Lung (tissue), 12 donors: ENCODE data around the gene TP53BP2. TPM values are rescaled to one million over a fixed set of nuclear protein-coding genes. Genes with fewer than 3 reads are reported as not detected.

Experiments
- ATAC-seq: fragments of 200-7000 bp; cut with Tn5 transposase; one replicate; pipeline ENCODE4 v1.9.1; 2020; ENCODE audit warnings: moderate number of reproducible peaks; ENCODE audit not compliant: insufficient read depth, low FRiP score
- DNase-seq, 3 donors: peaks; one replicate each; pipeline ENCODE4 v3.0.0-alpha.2; 2013 to 2017
- H3K27ac ChIP-seq, 2 donors: one replicate each; pipeline ENCODE4 v1.5.1; 2013; ENCODE audit warnings: mild to moderate bottlenecking in 2 of 2, moderate library complexity in 2 of 2, control low read depth in 1 of 2, inconsistent platforms in 1 of 2, low read depth in 1 of 2, low read length in 1 of 2
- H3K27me3 ChIP-seq, 3 donors: one replicate each; pipeline ENCODE4 v1.5.1; 2013; ENCODE audit warnings: low read length in 2 of 3; ENCODE audit not compliant: control insufficient read depth in 3 of 3, insufficient read depth in 3 of 3
- H3K36me3 ChIP-seq, 4 donors: one replicate each; pipeline ENCODE4 v1.5.1; 2013; ENCODE audit warnings: low read length in 4 of 4, mild to moderate bottlenecking in 1 of 4, moderate library complexity in 1 of 4; ENCODE audit not compliant: control insufficient read depth in 4 of 4, insufficient read depth in 4 of 4
- H3K4me1 ChIP-seq, 5 donors: one replicate each; pipeline ENCODE4 v1.5.1; 2013; ENCODE audit warnings: low read length in 5 of 5, mild to moderate bottlenecking in 2 of 5, moderate library complexity in 1 of 5; ENCODE audit not compliant: control insufficient read depth in 5 of 5, insufficient read depth in 5 of 5
- H3K4me3 ChIP-seq: one replicate; pipeline ENCODE4 v1.5.1; 2013; ENCODE audit warnings: mild to moderate bottlenecking, control low read depth, moderate library complexity
- H3K9ac ChIP-seq, 2 donors: one replicate each; pipeline ENCODE4 v1.5.1; 2013; ENCODE audit warnings: low read length in 2 of 2, control low read depth in 1 of 2; ENCODE audit not compliant: insufficient read depth in 1 of 2
- H3K9me3 ChIP-seq, 4 donors: one replicate each; pipeline ENCODE4 v1.5.1; 2013; ENCODE audit warnings: low read length in 3 of 4, mild to moderate bottlenecking in 1 of 4, moderate library complexity in 1 of 4; ENCODE audit not compliant: control insufficient read depth in 4 of 4, insufficient read depth in 3 of 4
- WGBS, 2 donors: extraction: QIAGEN DNeasy Blood & Tissue Kit; methylation state at CpG; one replicate each; pipeline ENCODE4 v1.1.7; 2013; 5-methylcytosine and 5-hydroxymethylcytosine counted together
- polyA plus RNA-seq, 2 donors: library from polyadenylated mRNA; stranded (reverse); fragments of 200-250 nt; gene quantifications; one replicate each; pipeline ENCODE4 v1.2.1, GENCODE V29; 2013
- total RNA-seq, 2 donors: library from RNA; depleted of rRNA in 1 of 2; stranded (reverse); fragments of >200 nt in 1 of 2; gene quantifications; one replicate each; pipeline ENCODE4 v1.2.1, GENCODE V29; 2014 to 2021
- TF ChIP-seq, protein P1 (sequence below): IDR thresholded peaks from 2 replicates; pipeline ENCODE4 v1.5.1; 2012; ENCODE audit warnings: mild to moderate bottlenecking; ENCODE audit errors: control extremely low read depth, extremely low read depth
- donor health status: control.
- donor health status: control.
- donor health status: Bipolar disorder and iron deficiency.
- donor health status: healthy.
- donor health status: DM: yes; HTN: yes; CAD: no.

Gene TP53BP2
- total and polyA plus RNA-seq, 4 donors = 11.5 to 94.2 (median 45.7) TPM

DNA sequence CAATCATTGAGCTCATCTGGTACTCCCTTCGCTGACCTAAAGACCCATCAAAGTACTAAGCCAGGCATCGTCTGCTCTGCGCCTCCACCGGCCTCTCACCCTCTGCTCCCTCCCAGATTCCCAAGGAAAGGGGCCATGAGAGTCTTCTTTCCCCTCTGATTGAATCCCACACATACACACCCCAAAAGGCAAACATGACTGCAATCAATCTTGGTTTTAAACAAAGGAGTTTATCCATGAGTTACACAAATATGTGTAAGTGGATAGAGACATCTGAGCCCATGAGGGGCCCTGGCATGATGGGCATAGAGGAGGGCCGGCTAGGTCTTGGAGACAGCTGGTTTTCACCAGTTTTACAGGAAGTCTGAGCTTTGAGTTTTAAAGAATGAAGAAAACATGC lies 82.5 kb downstream of the TP53BP2 start:
- no peak for ATAC-seq
- DNase-seq = no peak

DNA sequence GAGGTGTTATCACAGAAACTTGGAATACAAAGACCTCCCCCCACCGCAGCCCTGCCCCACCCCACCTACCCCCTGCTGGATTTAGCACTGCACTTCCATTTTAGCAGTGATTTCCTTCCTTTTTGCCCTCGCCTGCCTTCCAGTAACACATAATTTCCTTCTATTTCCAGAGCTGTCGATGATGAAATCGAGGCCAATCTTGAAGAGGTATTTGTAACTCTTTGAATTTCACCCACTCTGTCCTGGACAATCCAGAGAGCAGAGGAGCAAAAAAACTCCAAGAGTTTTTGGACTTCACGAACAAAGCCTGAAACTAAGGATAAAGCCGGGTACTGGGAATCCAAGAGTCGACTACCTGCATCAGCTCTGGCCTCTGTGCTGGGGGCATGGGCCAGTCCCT lies 84.3 kb downstream of the TP53BP2 start:
- TF ChIP-seq, protein P1, sequence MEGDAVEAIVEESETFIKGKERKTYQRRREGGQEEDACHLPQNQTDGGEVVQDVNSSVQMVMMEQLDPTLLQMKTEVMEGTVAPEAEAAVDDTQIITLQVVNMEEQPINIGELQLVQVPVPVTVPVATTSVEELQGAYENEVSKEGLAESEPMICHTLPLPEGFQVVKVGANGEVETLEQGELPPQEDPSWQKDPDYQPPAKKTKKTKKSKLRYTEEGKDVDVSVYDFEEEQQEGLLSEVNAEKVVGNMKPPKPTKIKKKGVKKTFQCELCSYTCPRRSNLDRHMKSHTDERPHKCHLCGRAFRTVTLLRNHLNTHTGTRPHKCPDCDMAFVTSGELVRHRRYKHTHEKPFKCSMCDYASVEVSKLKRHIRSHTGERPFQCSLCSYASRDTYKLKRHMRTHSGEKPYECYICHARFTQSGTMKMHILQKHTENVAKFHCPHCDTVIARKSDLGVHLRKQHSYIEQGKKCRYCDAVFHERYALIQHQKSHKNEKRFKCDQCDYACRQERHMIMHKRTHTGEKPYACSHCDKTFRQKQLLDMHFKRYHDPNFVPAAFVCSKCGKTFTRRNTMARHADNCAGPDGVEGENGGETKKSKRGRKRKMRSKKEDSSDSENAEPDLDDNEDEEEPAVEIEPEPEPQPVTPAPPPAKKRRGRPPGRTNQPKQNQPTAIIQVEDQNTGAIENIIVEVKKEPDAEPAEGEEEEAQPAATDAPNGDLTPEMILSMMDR = no peak
- WGBS, 2 donors = 43 to 50% methylated on average over 7 of the region's 7 CpGs
- Histone ChIP-seq H3K4me3 (no peak overlapping the region), H3K9ac (no peak overlapping the region), H3K9me3 (no peaks in the 10 kb centered on the region), H3K27me3 (no peaks in the 10 kb centered on the region), H3K4me1 (peaks cover 0 to 13% (median 6%) of the 10 kb centered on the region in 5 donors), H3K27ac (no peak overlapping the region), H3K36me3 (peaks cover 27 to 67% (median 33%) of the 10 kb centered on the region in 4 donors)
- peak in 2 of 3 donors; percentile 36 to 51 for DNase-seq
- peak; percentile 8 for ATAC-seq

More for the DNA sequence above, 82.5 kb downstream of the TP53BP2 start:
- H3K9ac ChIP-seq = no peak overlapping the region
- peaks cover 23 to 55% (median 28%) of the 10 kb centered on the region in 4 donors for H3K36me3 ChIP-seq
- H3K9me3 ChIP-seq = no peaks in the 10 kb centered on the region
- 93 to 96% methylated on average over 5 of the region's 5 CpGs for WGBS, 2 donors
- H3K4me3 ChIP-seq = no peak overlapping the region
- no peaks in the 10 kb centered on the region for H3K27me3 ChIP-seq
- TF ChIP-seq, protein P1 = no peak
- H3K27ac ChIP-seq = no peak overlapping the region
- peaks cover 0 to 13% (median 6%) of the 10 kb centered on the region in 5 donors for H3K4me1 ChIP-seq

DNA sequence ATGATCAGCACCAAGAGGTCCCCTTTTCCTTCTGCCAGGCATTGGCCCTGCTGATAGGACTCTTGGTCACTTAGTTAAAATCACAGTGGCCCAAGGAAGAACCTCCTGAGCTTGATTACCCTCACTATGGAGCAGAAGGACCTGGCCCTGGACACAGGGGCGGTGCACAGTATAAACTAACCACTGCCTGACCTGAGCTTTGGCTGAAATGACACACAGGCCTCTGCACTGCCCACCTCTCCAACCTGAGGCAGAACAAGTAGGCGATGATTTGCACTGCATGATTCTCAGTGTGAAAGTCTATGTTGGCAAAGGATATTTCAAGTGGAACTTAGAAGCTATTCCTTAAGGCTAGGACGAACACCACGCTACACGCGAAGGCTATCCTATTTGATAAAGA lies 84.9 kb downstream of the TP53BP2 start:
- DNase-seq (no peak), ATAC-seq (no peak)
- no peaks in the 10 kb centered on the region for H3K27me3 ChIP-seq
- WGBS, 2 donors = 74 to 85% methylated on average over 6 of the region's 6 CpGs
- H3K27ac ChIP-seq = peak overlapping the region in 1 of 2 donors; percentile 26
- H3K9me3 ChIP-seq = no peaks in the 10 kb centered on the region
- H3K36me3 ChIP-seq = peaks cover 27 to 69% (median 33%) of the 10 kb centered on the region in 4 donors
- TF ChIP-seq, protein P1 = no peak
- H3K4me1 ChIP-seq = peaks cover 0 to 13% (median 6%) of the 10 kb centered on the region in 5 donors
- H3K4me3 ChIP-seq = no peak overlapping the region
- H3K9ac ChIP-seq = no peak overlapping the region

DNA sequence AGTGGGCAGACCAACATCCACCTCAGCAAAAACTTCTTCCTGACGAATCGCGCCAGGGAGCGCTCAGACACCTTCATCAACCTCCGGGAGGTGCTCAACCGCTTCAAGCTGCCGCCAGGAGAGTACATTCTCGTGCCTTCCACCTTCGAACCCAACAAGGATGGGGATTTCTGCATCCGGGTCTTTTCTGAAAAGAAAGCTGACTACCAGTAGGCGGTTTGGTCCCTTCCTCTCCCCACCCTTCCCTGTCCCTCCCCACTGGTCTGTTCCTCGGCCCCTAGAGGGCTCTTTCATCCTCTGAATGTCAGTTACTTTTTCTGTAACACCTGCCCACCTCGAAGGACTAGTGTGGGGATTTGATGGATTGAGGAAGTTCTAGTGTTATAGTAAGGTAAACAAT lies 86.5 kb downstream of the TP53BP2 start:
- TF ChIP-seq, protein P1 = no peak
- Histone ChIP-seq H3K27me3 (no peaks in the 10 kb centered on the region), H3K4me1 (peaks cover 0 to 13% (median 6%) of the 10 kb centered on the region in 5 donors), H3K9me3 (no peaks in the 10 kb centered on the region), H3K9ac (no peak overlapping the region), H3K27ac (no peak overlapping the region), H3K4me3 (no peak overlapping the region), H3K36me3 (peaks cover 30 to 72% (median 36%) of the 10 kb centered on the region in 4 donors)
- no peak for ATAC-seq
- WGBS, 2 donors = 86 to 89% methylated on average over 13 of the region's 13 CpGs
- no peak for DNase-seq
